ENCODE measurements around the gene CTR9.
"Not testable (repeated sequence)": the region's sequence is repeated elsewhere in the genome, so short reads cannot be mapped to it uniquely, and the experiment has no call there.

The CTR9 gene

GRCh38 chr11:10785146-10785474, 34.1 kb downstream of the CTR9 start:
- DNase-seq: no peak

GRCh38 chr11:10786451-10786850, 35.4 kb downstream of the CTR9 start:
- DNase-seq: no peak

GRCh38 chr11:10792385-10793068, 41.5 kb downstream of the CTR9 start:
- DNase-seq: peak; percentile 64

- DNase-seq: no peak
Measured at GRCh38 chr11:10793470-10794255, 42.6 kb downstream of the CTR9 start.

GRCh38 chr11:10796191-10796590, 45.1 kb downstream of the CTR9 start:
- no peak for DNase-seq

- DNase-seq: no peak
Measured at GRCh38 chr11:10797001-10797400, 46.0 kb downstream of the CTR9 start.

GRCh38 chr11:10797531-10797930, 46.5 kb downstream of the CTR9 start:
- DNase-seq: no peak

GRCh38 chr11:10798330-10798928, 47.4 kb downstream of the CTR9 start:
- DNase-seq: no peak

GRCh38 chr11:10800292-10800691, 49.2 kb downstream of the CTR9 start:
- no peak for DNase-seq

- DNase-seq: no peak
Measured at GRCh38 chr11:10803676-10804075, 52.6 kb downstream of the CTR9 start.

- no peak for DNase-seq
Measured at GRCh38 chr11:10805741-10806140, 54.7 kb downstream of the CTR9 start.

- DNase-seq: no peak
Measured at GRCh38 chr11:10806206-10806605, 55.2 kb downstream of the CTR9 start.

GRCh38 chr11:10807493-10808234, 56.6 kb downstream of the CTR9 start:
- DNase-seq: peak; percentile 57

GRCh38 chr11:10808235-10808552, 57.1 kb downstream of the CTR9 start:
- DNase-seq: no peak

- DNase-seq: peak; percentile 99
Measured at GRCh38 chr11:10808553-10809372, 57.7 kb downstream of the CTR9 start, which contains the start of gene EIF4G2. Gene EIF4G2, minus strand, starts transcription at chr11:10808926.

- peak; percentile 74 for DNase-seq
Measured at GRCh38 chr11:10809373-10810160, 58.5 kb downstream of the CTR9 start.

- no peak for DNase-seq
Measured at GRCh38 chr11:10813945-10814344, 62.9 kb downstream of the CTR9 start.

GRCh38 chr11:10818594-10818993, 67.5 kb downstream of the CTR9 start:
- peak; percentile 95 for DNase-seq

- DNase-seq: not testable (repeated sequence)
Measured at GRCh38 chr11:10822491-10822890, 71.4 kb downstream of the CTR9 start.

- no peak for DNase-seq
Measured at GRCh38 chr11:10823152-10823579, 72.1 kb downstream of the CTR9 start.

GRCh38 chr11:10824888-10825287, 73.8 kb downstream of the CTR9 start:
- DNase-seq: no peak

- no peak for DNase-seq
Measured at GRCh38 chr11:10828402-10828801, 77.4 kb downstream of the CTR9 start.

Data from HCEC 1CT (cell line).